Stimulated activated CD8-positive, alpha-beta memory T cell treated with anti-CD3 and anti-CD28 coated beads, Interleukin-7, amount 100 ng/mL, for 24 hours (primary cell): ENCODE data around the gene TBX5.

ENCODE experiments used
- DNase-seq: peaks from one replicate; pipeline ENCODE4 v3.0.0-alpha.2; 2020; ENCODE audit warnings: low read depth

TBX5 gene

GRCh38 chr12:114320968-114321367 lies 85.0 kb downstream of the TBX5 start:
- DNase-seq, result no peak

- DNase-seq, result no peak
Measured at GRCh38 chr12:114320101-114320500, 85.8 kb downstream of the TBX5 start.

- DNase-seq, result no peak
Measured at GRCh38 chr12:114319422-114319821, 86.5 kb downstream of the TBX5 start.

GRCh38 chr12:114318984-114319383 lies 87.0 kb downstream of the TBX5 start:
- DNase-seq, result no peak

GRCh38 chr12:114316076-114316475 lies 89.9 kb downstream of the TBX5 start:
- no peak for DNase-seq

- no peak for DNase-seq
Measured at GRCh38 chr12:114314974-114315720, 90.8 kb downstream of the TBX5 start.

- DNase-seq, result no peak
Measured at GRCh38 chr12:114314403-114314802, 91.5 kb downstream of the TBX5 start.

- no peak for DNase-seq
Measured at GRCh38 chr12:114313910-114314309, 92.0 kb downstream of the TBX5 start.

GRCh38 chr12:114311974-114312373 lies 94.0 kb downstream of the TBX5 start:
- no peak for DNase-seq

GRCh38 chr12:114306646-114307045 lies 99.3 kb downstream of the TBX5 start:
- no peak for DNase-seq

GRCh38 chr12:114305446-114305845 lies 100.5 kb downstream of the TBX5 start:
- no peak for DNase-seq
